Measurements from ENCODE around the gene PRR7.

Gene PRR7

DNA sequence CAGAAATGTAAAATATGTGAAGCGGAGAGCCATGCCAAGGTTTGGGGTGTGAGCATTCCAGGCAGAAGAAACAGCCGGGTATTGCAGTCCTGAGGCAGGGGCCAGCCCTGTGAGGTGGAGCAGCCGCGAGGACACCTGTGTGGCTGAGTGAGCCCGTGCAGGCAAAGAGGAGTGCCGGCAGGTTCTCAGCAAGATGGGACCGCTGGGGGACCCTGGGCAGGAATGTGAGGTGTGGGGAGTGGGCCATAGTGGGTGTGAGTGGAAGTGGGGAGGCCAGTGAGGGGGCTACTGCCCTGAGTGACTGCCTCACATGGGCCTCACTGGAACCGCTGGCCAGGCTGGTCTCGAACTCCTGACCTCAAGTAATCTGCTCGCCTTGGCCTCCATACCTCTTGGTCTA is 8.1 kb upstream of the PRR7 start:
- no peak for DNase-seq

DNA sequence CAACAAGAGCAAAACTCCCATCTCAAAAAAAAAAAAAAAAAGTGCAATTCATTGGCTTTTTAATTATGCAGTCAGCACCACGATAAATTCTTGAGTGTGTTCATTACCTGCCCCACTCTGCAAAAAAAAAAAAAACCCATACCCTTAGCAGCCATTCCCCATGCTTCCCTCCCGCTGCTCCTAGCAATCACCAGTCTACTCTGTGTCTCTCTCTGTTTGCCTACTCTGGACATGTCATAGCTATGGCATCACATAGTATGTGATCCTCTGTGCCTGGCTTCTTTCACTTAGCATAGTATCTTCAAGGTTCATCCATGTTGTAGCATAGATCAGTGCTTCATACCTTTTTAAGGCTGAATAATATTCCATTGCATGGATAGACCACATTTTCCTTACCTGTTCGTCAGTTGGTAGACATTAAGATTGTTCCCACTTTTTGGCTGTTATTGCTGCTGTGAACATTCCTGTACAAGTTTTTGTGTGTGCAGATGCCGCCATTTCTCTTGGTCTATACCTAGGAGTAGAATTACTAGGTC is 7.0 kb upstream of the PRR7 start:
- no peak for DNase-seq

DNA sequence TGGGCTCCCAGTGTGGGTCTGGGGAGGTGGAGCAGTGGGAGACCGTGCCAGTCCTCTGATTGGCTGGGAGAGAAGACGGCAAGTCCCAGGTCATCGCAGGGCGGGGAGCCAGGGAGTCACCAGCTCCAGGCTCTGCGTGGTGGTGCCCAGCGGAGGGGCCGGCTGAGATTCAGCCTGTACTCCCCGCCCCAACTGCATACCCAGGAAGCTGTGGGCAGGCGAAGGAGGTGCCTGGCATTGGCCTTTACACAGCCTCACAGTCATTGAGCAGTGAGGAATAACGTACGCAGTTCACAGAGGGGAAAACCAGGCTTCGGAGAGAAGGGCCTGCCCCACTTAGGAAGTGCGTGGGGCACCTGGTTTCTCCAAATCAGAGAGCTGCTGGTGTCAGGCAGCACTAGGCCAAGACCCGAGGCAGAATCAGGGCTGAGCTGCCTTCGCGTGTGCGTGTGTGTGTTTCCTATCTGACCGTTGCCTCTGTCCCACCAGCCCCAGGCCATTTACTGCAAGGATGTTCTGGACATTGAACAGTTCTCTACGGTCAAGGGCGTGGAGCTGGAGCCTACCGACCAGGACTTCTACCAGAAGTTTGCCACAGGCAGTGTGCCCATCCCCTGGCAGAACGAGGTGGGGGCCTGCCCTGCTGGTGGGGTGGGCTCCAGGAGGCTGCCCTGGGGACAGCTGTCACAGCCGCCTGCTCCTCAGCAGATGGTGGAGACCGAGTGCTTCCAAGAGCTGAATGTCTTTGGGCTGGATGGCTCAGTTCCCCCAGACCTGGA is 6.2 kb upstream of the PRR7 start:
- DNase-seq = no peak

GRCh38 chr5:177440990-177441780 is 5.4 kb upstream of the PRR7 start:
- DNase-seq = no peak

GRCh38 chr5:177442066-177442826 is 4.4 kb upstream of the PRR7 start:
- no peak for DNase-seq

- no peak for DNase-seq
Observed at GRCh38 chr5:177443144-177443983, 3.2 kb upstream of the PRR7 start.

- no peak for DNase-seq
Observed at GRCh38 chr5:177444106-177445051, 2.2 kb upstream of the PRR7 start.

- DNase-seq = peak; percentile 26
Observed at GRCh38 chr5:177445052-177445916, 1.3 kb upstream of the PRR7 start.

DNA sequence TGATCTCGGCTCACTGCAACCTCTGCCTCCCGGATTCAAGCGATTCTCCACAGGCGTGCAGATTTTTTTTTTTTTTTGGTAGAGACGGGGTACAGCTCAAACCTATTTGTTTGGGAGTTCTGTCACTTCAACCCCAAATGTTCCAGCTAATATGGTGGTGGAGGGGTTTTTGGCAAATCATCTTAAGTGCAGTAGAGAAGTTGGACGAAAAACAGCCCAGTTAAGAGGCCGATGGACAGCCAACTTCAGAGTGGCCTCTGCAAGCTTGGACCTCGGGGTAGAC is 756 bp upstream of the PRR7 start:
- no peak for DNase-seq

GRCh38 chr5:177447066-177447610 is 524 bp downstream of the PRR7 start:
- DNase-seq = peak; percentile 65

DNA sequence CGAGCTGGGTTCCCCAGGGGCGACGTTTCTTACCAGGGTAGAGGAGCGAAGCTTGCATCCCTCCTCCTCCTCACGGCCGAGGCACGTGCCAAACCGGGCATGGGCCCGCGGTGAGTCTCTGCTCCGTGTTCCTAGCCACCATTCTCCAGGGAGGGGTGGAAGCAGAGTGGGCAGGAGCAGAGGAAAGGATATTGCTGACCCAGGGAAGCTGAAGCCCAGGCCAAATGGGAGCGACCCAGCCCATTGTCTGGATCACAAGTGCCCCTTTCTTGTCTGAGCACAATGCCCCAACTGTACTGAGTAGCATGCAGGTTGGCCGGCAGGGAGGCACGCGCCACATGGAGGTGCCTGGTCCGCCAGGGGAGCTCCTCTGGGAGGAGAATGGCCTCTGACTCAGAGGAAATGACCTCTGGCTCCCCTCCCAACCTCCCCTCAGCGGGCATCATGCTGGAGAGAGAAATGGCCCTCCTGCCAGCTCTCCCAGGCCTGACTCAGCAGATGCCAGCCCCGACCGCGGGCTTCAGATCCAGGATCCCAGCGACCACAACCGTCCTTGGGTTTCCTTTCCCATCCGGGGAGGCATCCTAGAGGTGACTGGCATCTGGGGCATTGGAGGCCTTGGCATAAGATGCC is 1.1 kb downstream of the PRR7 start:
- peak; percentile 85 for DNase-seq

DNA sequence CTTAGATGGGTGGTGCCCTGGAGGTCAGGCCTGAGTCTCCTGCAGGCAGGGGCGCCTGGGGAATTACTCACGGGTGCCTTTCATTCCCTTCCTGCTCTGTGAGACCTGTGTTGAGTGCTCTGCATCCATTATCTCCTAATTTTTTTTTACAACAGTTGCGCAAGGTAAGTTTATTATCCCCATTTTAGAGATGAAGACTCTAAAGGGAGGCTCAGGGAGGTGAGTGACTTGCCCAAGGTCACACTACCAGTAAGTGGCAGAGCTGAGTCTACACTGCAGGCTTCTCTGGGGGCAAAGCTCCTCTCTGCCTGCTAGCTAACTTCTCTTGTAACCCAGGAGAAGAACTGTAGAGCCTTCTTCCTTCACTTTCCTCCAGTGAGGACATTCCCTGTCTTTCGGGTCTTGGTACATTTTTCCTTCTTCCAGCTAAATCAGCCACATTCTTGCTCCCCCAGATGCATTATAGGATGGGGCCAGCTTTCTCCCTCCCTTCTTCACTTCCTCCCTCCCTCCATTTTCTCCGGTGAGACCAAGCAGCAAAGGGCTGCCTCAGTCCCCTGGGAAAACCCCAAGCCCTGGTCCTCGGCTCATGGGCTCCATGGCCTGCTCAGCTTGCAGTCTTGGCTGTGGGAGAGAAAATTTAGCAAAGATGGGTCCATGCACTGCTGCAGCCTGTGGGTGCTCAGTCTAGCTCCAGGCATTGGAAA is 1.8 kb downstream of the PRR7 start:
- no peak for DNase-seq

DNA sequence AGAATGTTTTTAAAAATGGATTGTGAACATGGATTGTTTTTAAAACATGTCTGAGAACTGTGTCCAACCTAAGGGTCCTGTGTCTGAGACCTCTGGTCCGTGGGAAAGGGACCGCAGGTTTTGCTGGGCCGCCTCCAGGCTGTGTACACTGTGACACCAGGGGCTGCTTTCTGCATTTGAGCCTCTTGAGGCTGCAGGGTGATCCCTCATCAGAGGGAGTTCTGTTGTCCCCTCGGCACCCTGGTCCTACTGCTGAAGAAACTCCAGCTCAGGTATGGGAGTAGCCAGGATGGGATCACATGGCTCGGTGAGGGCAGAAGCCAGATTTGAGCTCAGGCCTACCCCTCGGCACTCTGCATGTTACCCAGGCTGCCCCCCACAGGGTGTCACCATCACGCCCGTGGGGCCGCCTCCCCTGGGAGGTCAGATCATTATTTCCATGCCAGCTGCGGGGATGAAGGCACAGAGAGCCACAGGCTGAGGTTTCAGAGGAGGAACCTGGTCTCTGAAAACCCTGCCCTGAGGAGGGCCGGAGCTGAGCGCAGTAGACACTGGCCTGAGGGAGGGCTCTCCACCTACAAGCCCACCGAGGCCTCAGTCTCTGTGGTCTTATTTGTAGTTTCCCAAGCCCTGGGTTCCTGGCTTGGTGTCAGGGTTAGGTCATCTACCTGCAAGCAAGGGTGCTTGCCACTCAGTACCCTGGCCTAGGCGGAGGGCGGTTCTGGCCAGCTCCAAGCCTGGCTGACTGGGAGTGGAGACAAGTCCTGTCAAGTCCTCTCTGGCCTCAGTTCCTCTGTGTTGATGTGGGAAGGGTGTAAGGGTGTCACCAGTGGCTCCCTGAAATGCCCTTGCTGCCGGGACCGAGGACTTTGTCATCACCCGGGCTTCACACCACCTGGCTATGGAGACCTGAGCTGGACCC is 2.8 kb downstream of the PRR7 start:
- DNase-seq = no peak

GRCh38 chr5:177450667-177451424 is 4.2 kb downstream of the PRR7 start:
- no peak for DNase-seq

- DNase-seq = no peak
Observed at GRCh38 chr5:177452688-177453638, 6.3 kb downstream of the PRR7 start.

Data from retina (tissue), 1 donor.